Measurements from ENCODE around the gene PLA2G6. TPM values are rescaled to one million over a fixed set of nuclear protein-coding genes. Genes with fewer than 3 reads are reported as not detected.

The PLA2G6 gene
- total and polyA plus RNA-seq, 2 of the 13 experiments (the other 11 are each of a cell fraction or from before 2014, with no cell fraction given), result 4.8 to 11.5 TPM

DNA sequence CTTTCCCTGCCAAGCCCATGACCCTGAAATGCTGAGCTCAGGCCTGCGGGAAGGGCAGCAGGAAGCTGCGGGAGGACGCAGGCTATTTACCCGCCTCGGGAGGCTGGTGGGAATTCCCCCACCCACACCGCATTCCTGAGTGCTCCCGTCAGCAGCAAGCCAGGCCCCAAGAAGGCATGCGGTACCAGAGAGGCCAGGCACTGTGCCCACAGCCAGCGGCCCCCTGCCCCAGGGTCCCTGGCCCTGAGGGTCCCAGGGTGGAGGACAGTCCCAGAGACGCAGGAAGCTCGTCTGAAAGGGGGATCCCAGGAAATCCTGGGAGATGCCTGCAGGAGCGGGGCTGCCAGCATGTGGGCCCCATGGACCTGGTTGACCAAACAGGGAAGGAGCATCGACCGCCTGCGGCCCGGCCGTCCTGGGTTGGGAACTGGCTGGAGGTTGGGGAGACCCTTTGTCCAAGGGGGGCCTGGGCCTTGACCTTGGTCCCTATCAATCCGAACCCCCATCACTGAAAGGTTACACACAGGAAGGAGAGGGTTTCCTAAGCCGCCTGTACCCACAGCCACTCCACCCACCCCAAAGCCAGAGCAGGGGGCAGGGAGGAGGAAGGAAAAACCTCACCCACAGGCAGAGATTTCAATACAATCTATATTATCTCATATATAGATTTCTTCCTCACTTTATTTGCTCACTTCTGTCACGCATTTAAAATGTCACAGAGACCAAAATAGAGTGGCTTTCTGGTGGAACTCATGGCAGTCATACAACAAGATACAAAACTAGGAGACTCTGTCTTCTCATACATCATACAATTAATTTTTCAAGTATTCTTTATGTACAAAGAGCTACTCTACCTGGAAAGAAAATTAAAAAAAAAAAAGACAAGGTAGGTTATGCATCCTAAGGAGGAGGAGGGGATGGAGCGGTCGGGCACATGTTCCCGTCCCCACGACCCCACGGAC lies 37.3 kb upstream of the PLA2G6 start (continued):
- TF ChIP-seq, protein P1, sequence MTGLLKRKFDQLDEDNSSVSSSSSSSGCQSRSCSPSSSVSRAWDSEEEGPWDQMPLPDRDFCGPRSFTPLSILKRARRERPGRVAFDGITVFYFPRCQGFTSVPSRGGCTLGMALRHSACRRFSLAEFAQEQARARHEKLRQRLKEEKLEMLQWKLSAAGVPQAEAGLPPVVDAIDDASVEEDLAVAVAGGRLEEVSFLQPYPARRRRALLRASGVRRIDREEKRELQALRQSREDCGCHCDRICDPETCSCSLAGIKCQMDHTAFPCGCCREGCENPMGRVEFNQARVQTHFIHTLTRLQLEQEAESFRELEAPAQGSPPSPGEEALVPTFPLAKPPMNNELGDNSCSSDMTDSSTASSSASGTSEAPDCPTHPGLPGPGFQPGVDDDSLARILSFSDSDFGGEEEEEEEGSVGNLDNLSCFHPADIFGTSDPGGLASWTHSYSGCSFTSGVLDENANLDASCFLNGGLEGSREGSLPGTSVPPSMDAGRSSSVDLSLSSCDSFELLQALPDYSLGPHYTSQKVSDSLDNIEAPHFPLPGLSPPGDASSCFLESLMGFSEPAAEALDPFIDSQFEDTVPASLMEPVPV (CRISPR knock-in tag; IDR thresholded peaks at IDR 0.05), result peak; percentile 65; the same call in 1 of the 2 replicates
- TF ChIP-seq, protein P2, sequence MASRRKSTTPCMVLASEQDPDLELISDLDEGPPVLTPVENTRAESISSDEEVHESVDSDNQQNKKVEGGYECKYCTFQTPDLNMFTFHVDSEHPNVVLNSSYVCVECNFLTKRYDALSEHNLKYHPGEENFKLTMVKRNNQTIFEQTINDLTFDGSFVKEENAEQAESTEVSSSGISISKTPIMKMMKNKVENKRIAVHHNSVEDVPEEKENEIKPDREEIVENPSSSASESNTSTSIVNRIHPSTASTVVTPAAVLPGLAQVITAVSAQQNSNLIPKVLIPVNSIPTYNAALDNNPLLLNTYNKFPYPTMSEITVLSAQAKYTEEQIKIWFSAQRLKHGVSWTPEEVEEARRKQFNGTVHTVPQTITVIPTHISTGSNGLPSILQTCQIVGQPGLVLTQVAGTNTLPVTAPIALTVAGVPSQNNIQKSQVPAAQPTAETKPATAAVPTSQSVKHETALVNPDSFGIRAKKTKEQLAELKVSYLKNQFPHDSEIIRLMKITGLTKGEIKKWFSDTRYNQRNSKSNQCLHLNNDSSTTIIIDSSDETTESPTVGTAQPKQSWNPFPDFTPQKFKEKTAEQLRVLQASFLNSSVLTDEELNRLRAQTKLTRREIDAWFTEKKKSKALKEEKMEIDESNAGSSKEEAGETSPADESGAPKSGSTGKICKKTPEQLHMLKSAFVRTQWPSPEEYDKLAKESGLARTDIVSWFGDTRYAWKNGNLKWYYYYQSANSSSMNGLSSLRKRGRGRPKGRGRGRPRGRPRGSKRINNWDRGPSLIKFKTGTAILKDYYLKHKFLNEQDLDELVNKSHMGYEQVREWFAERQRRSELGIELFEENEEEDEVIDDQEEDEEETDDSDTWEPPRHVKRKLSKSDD (CRISPR knock-in tag; IDR thresholded peaks at IDR 0.05; ENCODE audit: low read depth), result no peak
- TF ChIP-seq GFI1 (CRISPR knock-in tag; IDR thresholded peaks at IDR 0.05; ENCODE audit: borderline replicate concordance) (peak; percentile 17; the same call in 1 of the 2 replicates), ZSCAN20 (CRISPR knock-in tag; IDR thresholded peaks at IDR 0.05; ENCODE audit: borderline replicate concordance) (peak; percentile 40; the same call in 1 of the 2 replicates), FOXO1 (CRISPR knock-in tag; IDR thresholded peaks at IDR 0.05) (peak; percentile 92), IKZF1 (IDR thresholded peaks at IDR 0.05) (no peak), XRCC5 (optimal IDR thresholded peaks at IDR 0.05; ENCODE audit: low read length) (peak; percentile 41), NCOA2 (CRISPR knock-in tag; IDR thresholded peaks at IDR 0.05) (peak; percentile 44; the same call in 1 of the 2 replicates)
- TF ChIP-seq, protein P3, sequence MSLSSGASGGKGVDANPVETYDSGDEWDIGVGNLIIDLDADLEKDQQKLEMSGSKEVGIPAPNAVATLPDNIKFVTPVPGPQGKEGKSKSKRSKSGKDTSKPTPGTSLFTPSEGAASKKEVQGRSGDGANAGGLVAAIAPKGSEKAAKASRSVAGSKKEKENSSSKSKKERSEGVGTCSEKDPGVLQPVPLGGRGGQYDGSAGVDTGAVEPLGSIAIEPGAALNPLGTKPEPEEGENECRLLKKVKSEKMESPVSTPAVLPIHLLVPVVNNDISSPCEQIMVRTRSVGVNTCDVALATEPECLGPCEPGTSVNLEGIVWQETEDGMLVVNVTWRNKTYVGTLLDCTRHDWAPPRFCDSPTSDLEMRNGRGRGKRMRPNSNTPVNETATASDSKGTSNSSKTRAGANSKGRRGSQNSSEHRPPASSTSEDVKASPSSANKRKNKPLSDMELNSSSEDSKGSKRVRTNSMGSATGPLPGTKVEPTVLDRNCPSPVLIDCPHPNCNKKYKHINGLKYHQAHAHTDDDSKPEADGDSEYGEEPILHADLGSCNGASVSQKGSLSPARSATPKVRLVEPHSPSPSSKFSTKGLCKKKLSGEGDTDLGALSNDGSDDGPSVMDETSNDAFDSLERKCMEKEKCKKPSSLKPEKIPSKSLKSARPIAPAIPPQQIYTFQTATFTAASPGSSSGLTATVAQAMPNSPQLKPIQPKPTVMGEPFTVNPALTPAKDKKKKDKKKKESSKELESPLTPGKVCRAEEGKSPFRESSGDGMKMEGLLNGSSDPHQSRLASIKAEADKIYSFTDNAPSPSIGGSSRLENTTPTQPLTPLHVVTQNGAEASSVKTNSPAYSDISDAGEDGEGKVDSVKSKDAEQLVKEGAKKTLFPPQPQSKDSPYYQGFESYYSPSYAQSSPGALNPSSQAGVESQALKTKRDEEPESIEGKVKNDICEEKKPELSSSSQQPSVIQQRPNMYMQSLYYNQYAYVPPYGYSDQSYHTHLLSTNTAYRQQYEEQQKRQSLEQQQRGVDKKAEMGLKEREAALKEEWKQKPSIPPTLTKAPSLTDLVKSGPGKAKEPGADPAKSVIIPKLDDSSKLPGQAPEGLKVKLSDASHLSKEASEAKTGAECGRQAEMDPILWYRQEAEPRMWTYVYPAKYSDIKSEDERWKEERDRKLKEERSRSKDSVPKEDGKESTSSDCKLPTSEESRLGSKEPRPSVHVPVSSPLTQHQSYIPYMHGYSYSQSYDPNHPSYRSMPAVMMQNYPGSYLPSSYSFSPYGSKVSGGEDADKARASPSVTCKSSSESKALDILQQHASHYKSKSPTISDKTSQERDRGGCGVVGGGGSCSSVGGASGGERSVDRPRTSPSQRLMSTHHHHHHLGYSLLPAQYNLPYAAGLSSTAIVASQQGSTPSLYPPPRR (CRISPR knock-in tag; IDR thresholded peaks at IDR 0.05; ENCODE audit: borderline replicate concordance), result peak; percentile 65; the same call in 1 of the 2 replicates
- TF ChIP-seq, protein P4, sequence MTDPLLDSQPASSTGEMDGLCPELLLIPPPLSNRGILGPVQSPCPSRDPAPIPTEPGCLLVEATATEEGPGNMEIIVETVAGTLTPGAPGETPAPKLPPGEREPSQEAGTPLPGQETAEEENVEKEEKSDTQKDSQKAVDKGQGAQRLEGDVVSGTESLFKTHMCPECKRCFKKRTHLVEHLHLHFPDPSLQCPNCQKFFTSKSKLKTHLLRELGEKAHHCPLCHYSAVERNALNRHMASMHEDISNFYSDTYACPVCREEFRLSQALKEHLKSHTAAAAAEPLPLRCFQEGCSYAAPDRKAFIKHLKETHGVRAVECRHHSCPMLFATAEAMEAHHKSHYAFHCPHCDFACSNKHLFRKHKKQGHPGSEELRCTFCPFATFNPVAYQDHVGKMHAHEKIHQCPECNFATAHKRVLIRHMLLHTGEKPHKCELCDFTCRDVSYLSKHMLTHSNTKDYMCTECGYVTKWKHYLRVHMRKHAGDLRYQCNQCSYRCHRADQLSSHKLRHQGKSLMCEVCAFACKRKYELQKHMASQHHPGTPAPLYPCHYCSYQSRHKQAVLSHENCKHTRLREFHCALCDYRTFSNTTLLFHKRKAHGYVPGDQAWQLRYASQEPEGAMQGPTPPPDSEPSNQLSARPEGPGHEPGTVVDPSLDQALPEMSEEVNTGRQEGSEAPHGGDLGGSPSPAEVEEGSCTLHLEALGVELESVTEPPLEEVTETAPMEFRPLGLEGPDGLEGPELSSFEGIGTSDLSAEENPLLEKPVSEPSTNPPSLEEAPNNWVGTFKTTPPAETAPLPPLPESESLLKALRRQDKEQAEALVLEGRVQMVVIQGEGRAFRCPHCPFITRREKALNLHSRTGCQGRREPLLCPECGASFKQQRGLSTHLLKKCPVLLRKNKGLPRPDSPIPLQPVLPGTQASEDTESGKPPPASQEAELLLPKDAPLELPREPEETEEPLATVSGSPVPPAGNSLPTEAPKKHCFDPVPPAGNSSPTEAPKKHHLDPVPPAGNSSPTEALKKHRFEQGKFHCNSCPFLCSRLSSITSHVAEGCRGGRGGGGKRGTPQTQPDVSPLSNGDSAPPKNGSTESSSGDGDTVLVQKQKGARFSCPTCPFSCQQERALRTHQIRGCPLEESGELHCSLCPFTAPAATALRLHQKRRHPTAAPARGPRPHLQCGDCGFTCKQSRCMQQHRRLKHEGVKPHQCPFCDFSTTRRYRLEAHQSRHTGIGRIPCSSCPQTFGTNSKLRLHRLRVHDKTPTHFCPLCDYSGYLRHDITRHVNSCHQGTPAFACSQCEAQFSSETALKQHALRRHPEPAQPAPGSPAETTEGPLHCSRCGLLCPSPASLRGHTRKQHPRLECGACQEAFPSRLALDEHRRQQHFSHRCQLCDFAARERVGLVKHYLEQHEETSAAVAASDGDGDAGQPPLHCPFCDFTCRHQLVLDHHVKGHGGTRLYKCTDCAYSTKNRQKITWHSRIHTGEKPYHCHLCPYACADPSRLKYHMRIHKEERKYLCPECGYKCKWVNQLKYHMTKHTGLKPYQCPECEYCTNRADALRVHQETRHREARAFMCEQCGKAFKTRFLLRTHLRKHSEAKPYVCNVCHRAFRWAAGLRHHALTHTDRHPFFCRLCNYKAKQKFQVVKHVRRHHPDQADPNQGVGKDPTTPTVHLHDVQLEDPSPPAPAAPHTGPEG (CRISPR knock-in tag; IDR thresholded peaks at IDR 0.05), result 0 out of 2 replicates have a peak, but pooled peaks have one; percentile 37
